ENCODE results near the gene STAC2.

The STAC2 gene

GRCh38 chr17:39209317-39210092 is 16.2 kb downstream of the STAC2 start:
- DNase-seq (ENCODE audit: low read depth) = no peak

- DNase-seq (ENCODE audit: low read depth) = no peak
Measured at GRCh38 chr17:39208893-39209292, 16.9 kb downstream of the STAC2 start.

GRCh38 chr17:39208136-39208535 is 17.6 kb downstream of the STAC2 start:
- DNase-seq (ENCODE audit: low read depth) = no peak

- no peak for DNase-seq (ENCODE audit: low read depth)
Measured at GRCh38 chr17:39205112-39205526, 20.6 kb downstream of the STAC2 start.

GRCh38 chr17:39204245-39204644 is 21.5 kb downstream of the STAC2 start:
- DNase-seq (ENCODE audit: low read depth) = no peak

GRCh38 chr17:39200957-39201510 is 24.7 kb downstream of the STAC2 start:
- DNase-seq (ENCODE audit: low read depth) = no peak

- no peak for DNase-seq (ENCODE audit: low read depth)
Measured at GRCh38 chr17:39200070-39200879, 25.5 kb downstream of the STAC2 start, which contains the start of gene RPL19. Gene RPL19, plus strand, starts transcription at chr17:39200283. Its CDS starts 62 bp downstream, at chr17:39200345.

GRCh38 chr17:39199820-39200069 is 26.0 kb downstream of the STAC2 start:
- peak; percentile 84 for DNase-seq (ENCODE audit: low read depth)

GRCh38 chr17:39198186-39198566 is 27.6 kb downstream of the STAC2 start:
- no peak for DNase-seq (ENCODE audit: low read depth)

GRCh38 chr17:39197380-39198185 is 28.2 kb downstream of the STAC2 start, which contains the start of gene CACNB1:
Gene CACNB1, minus strand, starts transcription at chr17:39197669. Its CDS starts 174 bp downstream, at chr17:39197495.
- no peak for DNase-seq (ENCODE audit: low read depth)

- no peak for DNase-seq (ENCODE audit: low read depth)
Measured at GRCh38 chr17:39196808-39197291, 28.9 kb downstream of the STAC2 start.

GRCh38 chr17:39196241-39196807 is 29.4 kb downstream of the STAC2 start:
- DNase-seq (ENCODE audit: low read depth) = no peak

GRCh38 chr17:39195568-39196160 is 30.1 kb downstream of the STAC2 start:
- no peak for DNase-seq (ENCODE audit: low read depth)

- no peak for DNase-seq (ENCODE audit: low read depth)
Measured at GRCh38 chr17:39194985-39195524, 30.7 kb downstream of the STAC2 start.

GRCh38 chr17:39194089-39194984 is 31.4 kb downstream of the STAC2 start:
- DNase-seq (ENCODE audit: low read depth) = no peak

- DNase-seq (ENCODE audit: low read depth) = no peak
Measured at GRCh38 chr17:39193346-39193745, 32.4 kb downstream of the STAC2 start.

GRCh38 chr17:39192901-39193300 is 32.8 kb downstream of the STAC2 start:
- no peak for DNase-seq (ENCODE audit: low read depth)

GRCh38 chr17:39191750-39192510 is 33.8 kb downstream of the STAC2 start:
- no peak for DNase-seq (ENCODE audit: low read depth)

GRCh38 chr17:39187152-39187830 is 38.5 kb downstream of the STAC2 start:
- no peak for DNase-seq (ENCODE audit: low read depth)
